ENCODE data around the gene IGHMBP2.

The IGHMBP2 gene

GRCh38 chr11:68980776-68981065 is 77.0 kb downstream of the IGHMBP2 start, which contains the start of gene MRGPRD:
MRGPRD (minus strand) TSS chr11:68980986; CDS start chr11:68980986, 0 bp downstream.
- no peak for DNase-seq (ENCODE audit: low read depth, low spot score)

GRCh38 chr11:68982134-68982533 is 78.4 kb downstream of the IGHMBP2 start:
- DNase-seq (ENCODE audit: low read depth, low spot score), result no peak

GRCh38 chr11:68983801-68984200 is 80.1 kb downstream of the IGHMBP2 start:
- no peak for DNase-seq (ENCODE audit: low read depth, low spot score)

- no peak for DNase-seq (ENCODE audit: low read depth, low spot score)
These were observed 83.5 kb downstream of the IGHMBP2 start for GRCh38 chr11:68987211-68987610.

GRCh38 chr11:68988491-68988890 is 84.8 kb downstream of the IGHMBP2 start:
- DNase-seq (ENCODE audit: low read depth, low spot score), result no peak
